Stimulated activated CD4-positive, alpha-beta T cell treated with anti-CD3 and anti-CD28 coated beads, TNF-alpha, amount 100 ng/mL, for 4 hours (primary cell): ENCODE measurements around the gene TBC1D16.

Experiments used
- DNase-seq, 3 experiments: peaks; one replicate each; pipeline ENCODE4 v3.0.0-alpha.2; 2020; ENCODE audit warnings: low read depth in 3 of 3

TBC1D16 gene

DNA sequence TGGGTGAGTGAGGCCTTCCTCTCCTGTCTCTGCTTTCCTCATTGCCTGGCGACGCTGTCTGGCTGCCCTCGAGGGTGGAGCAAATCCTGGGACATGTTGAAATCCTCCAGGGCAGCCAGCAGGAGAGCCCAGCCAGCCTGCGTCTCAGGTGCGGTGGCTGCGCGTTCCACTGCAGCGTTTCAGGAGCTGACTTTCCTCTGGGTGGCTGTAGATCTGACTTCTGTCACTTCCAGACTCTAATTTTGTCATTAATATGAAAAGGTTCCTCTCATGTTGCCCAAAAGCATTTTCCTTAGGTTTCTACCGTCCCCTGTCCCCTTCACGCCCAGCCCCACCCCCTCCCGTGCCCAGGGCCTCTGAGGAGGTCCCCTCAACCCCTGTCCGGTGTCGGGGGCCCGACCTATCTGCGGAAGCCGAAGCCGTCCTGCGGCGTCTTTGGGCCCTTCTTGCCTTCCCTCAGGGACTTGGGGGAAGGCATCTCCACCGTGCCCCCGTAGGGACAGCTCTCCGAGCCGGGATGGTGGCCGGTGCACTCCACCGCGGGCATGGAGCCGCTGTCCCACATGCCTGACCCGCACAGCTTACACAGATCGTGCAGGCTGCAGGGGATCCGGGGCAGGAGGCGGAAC is 95.1 kb downstream of the TBC1D16 start:
- DNase-seq = no peak

DNA sequence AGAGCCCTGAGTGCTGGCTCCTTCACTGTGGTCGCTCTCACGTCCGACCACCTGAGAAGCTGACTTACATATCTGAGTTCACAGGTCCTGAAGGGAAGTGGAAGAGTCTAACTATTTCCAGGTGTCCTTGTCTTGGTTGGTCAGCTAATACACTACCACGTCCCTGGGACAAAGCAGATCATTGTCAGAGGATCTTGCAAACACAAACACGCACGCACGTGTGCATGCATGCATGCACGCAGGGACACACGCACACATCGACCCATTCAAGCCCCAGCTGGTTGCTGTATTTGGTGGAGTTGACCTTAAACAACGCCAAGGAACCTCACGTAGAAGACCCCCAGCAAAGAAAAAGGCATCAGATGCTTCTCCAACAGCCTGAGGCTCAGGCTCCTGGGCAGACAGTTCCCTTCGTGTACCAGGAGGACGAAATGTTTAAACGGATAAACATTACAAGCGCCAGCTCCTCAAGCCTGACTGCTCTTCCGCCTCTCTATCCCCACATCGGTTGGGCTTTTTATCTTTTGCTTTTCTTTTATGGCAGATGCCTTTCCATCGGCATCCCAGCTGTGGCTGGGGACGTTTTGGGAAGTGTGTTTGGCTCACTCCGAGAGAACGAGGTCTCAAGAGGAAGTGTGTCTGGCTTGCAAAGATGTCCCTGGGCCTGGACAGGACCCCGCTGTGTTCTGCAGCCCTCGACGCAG is 95.8 kb downstream of the TBC1D16 start:
- DNase-seq = no peak

DNA sequence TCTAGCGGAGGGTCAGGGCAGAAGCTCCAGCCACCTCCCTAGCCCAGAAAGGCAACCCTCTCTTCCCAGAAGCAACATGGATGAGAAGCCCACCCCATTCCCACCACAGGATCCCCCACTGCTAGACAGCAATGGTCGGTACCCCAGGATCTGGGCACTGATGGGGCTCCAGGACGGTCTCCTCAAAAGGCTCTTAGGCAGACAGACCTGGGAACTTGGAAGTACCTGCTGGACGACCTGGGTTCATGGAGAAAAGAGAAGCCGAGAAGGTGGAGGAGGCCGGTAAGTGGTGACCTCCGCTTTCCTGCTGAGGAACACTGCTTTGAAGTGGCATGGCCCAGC is 96.6 kb downstream of the TBC1D16 start:
- DNase-seq = no peak

DNA sequence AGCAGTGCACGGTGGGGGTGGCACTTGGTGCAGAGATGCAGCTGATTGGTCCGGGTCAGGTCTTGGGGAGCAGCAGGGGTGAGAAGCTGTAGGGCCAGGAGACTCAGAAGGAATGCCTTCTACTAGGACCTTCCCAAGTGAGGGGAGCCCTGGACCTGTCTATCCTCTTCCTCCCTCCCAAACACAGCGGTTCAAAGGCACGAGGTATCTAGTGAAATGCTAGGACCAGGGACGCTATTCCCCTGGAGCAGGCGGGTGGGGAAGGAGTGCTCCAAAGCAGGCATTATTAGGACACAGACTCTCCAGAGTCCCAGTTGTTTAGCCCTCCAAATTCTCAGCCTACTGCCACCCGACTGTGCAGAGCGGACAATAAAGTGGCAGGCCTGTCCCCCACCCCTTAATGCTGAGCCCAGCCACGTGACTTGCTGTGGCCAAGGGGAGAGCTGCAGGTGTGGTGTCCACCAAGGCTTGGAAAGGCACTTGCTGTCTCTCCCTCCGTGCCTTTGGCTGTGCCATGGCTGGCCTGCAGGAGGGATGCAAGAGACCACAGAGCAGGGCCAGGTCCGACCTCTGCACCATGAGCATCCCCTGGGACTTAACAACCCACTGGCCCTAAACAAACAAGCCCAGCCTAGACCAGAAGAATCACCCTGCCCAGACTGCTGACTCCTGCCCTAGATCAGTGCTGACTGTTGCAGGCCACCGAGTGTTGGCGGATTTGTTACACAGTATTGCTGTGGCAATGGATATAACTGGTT is 97.2 kb downstream of the TBC1D16 start:
- no peak for DNase-seq

DNA sequence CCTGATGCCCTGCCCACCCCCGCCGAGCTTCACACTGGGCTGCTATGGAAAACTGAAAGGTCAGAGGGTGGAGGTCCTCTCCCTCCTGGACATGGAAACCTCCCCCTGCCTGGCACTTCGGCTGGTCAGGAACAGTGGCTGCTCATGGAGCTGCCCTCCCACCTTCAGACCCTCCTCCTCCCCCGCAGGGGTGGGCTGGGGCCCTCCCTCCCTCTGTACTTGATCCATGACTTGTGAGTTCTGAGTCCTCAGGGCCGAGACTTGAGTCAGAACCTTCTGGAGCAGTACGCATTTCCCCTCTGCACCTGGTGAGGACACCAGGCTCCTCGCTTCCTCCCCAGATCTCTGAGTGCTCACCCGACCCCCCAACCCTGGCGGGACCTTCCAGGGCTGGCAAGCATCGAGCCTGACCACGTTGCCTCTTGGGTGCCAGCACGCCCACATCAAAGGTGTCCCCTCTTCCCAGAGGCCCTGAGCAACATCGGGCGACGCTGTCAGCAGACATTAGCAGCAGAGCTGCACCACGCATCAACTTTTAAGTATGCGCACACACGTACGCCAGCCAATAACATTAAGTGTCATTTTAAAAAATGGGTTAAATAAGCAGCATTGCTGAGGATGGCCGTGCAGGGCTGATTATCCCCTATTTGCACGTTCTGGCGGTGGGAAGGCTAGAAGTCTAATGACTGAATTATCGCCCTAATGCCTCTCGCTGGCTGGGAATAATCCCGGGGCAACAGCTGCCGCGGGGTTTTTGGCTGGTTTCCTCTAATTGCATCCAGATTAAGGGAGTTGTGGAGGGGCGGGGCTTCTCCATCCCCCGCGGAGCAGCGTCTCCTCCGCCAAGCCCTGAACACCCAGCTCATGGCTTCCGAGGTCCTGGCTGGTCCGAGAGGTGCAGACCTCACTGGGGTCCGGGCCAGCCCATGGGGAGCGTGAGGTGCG is 98.0 kb downstream of the TBC1D16 start:
- no peak for DNase-seq

DNA sequence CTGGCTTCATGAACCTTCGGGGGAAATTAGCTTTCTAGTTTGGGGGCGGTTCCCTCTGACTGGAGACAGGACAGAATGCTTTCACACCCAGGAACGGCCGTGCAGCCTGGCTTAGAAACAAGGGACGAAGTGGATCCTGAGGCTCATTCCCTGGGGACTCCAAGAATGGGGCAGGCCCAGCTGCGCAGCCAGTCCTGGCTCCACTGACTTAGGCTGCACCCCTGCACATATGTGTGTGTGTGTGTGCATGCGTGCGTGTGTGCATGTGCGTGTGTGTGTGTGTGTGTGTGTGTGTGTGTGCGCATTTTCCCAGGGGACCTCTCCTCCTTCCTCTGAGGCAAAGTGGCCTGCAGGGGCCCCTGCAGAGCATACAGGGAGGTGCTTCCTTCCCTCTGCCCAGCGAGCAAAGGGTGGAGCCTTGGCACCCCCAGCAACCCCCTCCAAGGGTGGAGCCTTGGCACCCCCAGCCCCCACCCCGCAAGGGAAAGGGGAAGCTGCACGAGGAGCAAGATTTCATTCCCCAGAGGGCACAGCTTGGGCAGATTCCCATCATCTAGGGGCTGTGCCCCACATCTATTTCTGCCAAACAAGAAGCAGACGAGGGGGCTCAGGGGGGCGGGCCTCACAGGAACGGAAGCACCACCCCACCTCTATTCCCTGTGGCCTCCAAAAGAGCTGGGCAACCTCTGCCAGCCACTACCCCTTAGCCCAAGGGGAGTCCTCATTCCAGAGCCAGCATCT is 98.9 kb downstream of the TBC1D16 start:
- no peak for DNase-seq

DNA sequence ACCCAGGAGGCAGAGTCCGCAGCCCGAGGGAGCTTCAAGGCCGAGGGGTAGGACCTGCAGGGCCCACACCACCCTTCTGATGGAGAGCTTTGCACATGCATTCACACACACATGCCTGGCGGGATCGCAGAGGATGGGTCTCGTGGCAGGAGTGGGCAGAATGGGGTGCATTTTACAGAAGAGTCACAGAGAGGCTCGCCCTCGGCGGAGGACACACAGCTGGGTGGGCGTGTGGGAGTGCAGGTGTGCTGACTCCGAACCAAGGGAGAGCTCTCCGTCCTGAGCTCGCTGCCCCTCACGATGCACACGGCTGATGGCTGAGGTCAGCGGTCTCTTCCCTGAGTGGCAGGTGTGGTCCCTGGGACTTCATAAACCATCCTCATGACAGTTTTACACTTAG is 99.6 kb downstream of the TBC1D16 start:
- DNase-seq = no peak

DNA sequence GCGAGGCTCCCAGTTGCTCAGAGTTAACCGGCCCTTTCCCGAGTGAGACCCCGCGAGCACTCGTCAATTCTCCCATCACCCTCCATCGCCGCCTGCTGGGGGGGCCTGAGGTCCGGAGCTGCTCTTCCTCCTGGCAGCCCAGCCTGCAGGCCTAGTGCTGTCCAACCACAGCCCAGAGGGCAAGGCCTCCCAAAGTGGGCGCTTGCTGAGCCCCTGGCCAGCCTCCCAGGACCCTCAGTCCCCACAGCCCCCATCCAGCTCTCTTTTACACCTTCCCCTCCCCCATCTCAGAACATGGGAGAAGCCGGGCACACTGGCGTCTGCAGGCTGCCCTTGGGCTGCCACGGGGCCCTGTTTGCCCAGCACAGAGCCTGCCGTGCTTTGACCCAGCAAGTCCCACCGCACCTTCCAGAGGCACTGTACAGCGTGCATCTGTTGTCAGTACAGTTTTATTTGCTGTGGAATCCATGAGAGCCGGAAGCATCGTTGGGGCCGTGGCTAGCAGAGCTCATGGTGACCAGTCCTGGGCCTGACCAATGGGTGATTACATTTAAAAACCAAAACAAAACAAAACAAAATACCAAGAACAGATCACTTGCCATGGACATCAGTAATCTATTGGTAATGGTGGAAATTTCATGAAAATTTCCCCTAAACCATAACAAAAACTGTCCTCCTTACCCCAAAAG is 100.3 kb downstream of the TBC1D16 start:
- no peak for DNase-seq

DNA sequence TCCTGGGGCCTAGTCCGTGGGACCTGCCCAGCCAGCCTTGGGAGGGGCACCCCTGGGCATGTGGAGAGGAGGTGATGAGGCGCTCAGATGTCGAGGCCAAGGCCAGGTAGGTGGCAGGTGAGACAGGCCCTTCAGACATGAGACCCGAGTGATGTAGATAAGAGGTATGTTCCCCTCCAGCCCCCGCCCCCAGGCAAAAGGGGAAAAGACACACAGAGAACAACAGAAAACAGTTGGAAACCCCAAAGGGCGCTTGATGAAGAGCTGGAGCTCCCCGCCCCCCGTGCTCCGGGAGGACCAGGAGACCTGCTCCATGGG is 101.1 kb downstream of the TBC1D16 start:
- no peak for DNase-seq

DNA sequence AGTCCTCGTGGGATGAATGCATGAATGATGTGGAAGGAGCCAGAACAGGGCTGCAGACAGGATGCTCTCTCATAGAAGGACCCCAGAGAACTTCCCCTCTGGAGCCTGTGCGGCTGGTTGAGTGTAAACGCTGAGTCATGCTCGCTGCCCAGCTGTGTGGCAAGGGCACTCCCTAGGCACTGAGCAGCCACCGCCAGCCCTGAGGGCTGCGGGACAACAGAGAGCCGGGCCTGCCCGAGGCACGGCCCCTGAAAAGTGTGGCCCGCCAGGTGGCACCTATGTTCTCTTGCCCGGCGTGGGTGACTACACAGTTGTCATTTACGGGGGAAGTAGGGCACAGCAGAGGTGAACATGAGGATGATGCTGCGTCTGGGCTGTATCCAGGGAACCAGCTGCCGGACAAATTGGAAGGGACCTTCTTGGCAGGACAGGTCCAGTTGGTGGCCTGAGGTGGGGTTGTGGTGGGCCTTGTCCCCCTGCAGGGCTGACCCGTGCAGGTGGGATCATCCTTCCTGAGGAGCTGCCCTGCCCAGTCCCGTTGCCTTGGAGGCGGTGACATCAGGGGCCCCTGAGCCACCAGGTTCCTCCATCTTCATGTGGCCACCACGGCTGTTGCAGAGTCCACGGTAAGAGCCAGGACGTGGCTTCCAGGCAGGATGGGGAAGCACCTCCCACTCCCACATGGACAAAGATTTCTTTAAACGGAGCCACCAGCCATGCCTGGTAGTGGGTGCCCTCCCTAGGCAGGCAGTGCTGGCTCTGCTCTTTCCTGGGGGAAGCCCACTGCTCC is 101.6 kb downstream of the TBC1D16 start:
- no peak for DNase-seq

DNA sequence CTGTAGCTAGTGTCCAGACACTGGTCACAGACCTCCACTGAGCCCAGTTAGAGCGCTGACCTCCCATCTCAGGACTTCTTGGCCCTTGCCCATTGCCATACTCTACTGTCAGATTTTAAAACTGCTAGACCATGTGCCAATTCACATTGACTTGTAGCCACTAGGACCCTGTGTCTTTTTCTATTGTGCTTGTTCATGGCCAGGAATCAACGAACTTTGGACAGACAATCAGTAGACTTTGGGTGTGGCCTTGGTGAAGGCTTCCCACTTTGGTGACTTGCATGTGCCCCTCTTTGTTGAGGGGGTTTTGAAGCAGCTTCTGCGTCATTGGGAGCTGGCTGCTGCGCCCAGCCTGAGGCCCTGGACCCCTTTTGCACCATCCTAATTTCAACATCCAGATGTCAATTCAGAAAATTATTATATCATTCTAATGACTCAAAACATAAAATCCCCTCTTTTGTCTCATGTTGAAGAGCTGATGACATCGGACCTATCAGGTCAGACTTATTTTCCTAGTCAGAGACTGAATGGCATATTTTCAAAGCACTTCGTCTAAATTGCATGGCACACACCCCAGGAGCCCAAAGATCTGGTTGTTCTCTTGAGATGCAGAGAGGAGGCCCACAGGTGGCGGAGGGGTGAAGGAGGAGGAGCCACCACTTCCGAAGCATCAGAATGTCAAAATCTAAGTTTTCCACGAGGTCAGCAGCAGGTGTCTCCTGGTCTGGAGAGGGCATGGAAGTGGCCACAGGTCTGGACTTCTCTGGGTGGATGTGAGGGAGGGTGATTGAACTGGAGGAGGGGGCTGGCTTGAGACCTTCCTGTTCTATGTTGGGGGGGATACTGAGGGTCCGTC is 103.0 kb downstream of the TBC1D16 start:
- DNase-seq = no peak

DNA sequence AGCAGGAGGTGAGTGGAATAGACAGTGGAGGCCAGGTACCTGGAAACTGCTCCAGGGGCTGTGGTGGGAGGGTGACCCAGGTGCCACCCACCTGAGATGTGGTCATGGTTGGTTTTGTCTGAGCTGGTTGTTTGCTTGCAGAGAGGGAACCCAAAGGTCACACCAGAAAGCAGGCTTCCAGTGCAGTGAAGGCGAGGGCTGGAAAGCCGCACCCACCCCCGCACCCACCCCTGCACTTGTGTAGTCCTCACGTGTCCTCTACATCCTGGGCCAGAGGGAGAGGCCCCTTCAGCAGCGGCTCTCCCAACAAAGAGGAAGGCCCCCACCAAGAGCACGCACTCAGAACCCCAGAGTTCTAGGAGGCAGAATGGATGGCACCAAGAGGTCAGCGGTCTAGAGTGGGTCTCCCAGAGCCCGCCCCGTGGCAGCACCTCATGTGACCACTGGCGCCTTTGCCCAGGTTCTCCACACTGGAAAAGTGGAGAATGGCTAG is 103.8 kb downstream of the TBC1D16 start:
- DNase-seq = no peak

DNA sequence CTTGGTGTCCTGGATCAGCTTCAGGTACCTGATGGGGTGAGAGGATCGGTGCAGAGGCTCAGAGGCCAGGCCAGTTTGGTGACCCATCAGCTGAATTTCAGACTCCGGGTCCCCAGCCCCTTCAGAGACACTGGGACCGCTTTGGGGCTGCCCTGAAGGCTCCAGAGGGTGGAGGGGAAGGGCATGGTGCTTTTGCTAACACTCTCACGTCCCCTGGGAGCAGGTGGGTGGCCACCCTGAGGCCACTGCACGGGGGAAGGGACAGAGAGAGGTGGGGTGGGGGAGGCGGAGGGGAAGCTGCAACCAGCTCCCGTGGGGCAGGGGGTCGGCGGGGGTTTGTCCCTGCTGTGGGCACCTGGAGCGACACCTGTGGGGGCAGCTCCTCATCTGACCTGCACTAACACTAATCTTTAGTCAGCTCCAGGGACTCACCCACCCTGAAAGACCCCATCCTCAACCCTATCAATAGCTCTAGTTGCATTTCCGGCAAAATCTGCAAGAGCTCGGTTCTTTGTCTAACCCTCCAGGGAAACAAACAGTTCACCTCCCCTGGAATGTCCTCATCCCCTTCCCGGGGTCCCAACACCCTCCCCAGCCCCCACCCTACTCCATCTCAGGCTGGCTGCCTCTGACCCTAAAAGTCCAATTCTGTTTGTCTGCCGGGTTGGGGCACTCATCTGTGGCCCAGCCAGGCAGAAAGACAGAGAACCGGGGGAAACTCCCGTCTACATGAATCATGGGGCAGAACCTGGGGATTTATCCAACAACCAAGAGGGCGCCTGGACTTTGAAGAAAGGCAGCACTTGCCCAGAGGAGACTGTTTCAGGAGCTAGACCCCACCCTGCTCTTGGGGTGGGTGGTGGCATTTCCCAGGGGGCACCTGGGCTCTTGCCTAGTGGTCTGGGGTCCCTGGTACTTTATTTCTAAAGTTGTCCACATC is 104.5 kb downstream of the TBC1D16 start:
- no peak for DNase-seq

DNA sequence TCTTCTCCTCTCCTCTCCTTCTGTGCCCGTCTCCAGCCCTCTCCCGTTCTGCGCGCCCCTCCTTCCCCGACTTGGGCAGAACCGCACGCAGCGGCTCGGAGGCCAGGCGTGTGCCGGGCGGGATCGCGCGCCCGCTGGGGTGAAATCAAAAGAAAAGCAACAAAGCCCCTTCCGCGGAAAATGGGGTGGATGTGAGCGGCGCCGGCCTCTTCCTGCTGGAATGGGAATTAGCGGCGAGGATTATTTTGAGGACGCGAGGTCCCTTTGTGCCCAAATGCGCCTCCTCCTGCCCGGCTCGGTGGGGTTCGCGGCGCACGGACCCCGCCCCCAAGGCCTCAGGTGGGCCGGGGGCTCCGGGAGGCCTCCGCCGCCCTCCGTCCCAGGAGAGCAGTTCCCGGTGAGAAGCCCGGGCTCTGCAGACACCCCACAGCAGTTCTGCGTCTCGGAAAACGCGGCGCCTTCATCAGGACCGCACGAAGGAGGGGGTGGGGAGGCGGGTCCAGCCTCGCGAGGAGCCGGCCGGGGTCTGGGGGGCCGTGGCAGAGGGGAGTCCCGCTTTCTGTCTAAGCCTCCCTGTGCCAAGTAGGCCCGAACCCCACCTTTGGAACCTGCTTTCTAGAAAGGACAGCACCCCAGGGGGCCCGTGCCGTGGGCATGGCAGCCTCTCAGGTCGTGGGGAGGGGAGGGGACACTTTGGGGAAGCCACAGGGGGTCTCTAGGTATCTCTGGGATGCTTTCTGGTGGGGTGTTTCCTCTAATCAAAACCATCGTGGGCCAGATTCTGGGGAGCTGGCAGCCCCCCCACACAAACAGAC is 105.4 kb downstream of the TBC1D16 start:
- DNase-seq = no peak

DNA sequence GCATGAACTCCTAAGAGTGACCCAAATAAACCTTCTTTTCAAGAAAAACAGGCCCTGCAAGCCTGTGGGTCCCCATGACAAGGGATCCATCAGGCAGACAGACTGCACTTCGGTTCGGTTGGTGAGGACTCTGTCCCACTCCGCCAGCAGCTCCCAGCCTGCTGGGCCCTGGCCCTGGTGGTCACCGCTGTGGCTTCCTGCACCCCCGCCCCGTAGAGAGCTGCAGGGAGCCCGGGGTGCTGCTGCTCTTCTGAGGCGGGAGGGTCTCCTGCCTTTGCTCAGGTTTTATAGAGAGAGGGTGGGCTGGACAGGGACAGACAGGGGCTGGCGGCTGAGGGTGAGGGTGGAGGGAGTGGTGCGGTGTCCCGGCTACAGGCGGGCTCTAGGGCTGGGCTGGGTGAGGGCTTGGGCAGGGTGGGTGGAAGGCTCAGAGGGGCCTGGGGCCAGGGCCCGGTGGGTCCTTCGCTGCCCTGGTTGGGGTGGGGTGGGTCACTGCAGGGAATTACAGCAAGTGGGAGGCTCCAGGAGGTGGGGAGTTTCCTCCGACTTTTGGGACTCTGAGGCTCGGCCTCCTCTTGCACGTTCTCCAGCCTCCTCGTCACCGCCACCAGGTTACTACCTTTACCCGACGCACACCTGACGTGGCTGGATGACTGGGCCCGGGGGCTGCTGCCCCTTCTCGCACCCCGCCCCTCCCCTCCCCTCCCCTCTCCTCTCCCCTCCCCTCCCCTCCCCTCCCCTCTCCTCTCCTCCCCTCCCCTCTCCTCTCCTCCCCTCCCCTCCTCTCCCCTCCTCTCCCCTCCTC is 106.2 kb downstream of the TBC1D16 start:
- no peak for DNase-seq
